GM21576 (cell line): ENCODE measurements around the gene HNRNPAB.
"Not testable (repeated sequence)": the region's sequence is repeated elsewhere in the genome, so short reads cannot be mapped to it uniquely, and the experiment has no call there.

Source experiments
- ATAC-seq: cut with Tn5 transposase; IDR thresholded peaks from one replicate; pipeline ENCODE4 v1.9.1; 2021; ENCODE audit warnings: mild to moderate bottlenecking, moderate library complexity; ENCODE audit not compliant: unreplicated experiment

HNRNPAB gene

GRCh38 chr5:178228609-178229008 lies 24.3 kb downstream of the HNRNPAB start:
- no peak for ATAC-seq

DNA sequence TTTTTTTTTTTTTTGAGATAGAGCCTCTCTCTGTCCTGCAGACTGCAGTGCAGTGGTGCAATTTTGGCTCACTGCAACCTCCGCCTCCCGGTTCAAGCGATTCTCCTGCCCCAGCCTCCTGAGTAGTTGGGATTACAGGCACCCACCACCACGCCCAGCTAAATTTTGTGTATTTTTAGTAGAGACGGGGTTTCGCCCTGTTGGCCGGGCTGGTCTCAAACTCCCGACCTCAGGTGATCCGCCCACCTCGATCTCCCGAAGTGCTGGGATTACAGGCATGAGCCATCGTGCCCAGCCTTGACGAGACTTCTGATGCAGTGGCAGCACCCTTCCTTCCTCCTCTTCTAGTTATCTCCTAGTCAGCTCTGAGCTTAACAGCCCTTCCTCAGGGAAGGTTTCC lies 24.8 kb downstream of the HNRNPAB start:
- ATAC-seq: not testable (repeated sequence)

DNA sequence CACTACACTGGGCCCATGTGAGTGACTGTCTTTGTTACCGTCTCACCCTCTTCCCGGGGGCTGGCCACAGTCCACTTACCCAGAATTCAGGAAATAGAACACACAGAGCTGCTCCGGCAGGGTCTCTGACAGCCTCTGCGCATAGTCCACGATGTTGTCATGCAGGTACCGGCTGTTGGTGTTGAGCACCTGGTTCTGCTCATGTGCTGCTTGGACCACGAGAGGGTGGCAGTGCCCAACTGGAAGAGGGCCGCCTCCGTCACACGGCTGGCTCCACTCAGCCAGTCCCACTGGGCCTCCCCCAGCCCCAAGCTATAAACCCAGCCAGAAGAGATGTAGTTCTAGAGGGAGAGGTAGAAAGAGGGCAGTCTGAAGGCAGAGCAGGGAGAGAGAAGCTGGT lies 25.5 kb downstream of the HNRNPAB start:
- ATAC-seq: no peak

GRCh38 chr5:178230879-178231538 lies 26.7 kb downstream of the HNRNPAB start:
- no peak for ATAC-seq

GRCh38 chr5:178231539-178232123 lies 27.3 kb downstream of the HNRNPAB start:
- ATAC-seq: no peak

GRCh38 chr5:178232124-178232919 lies 28.0 kb downstream of the HNRNPAB start, which contains the start of gene PHYKPL:
Gene PHYKPL (minus strand): TSS chr5:178232802. CDS start chr5:178232550, 252 bp downstream.
- ATAC-seq: peak; percentile 75

DNA sequence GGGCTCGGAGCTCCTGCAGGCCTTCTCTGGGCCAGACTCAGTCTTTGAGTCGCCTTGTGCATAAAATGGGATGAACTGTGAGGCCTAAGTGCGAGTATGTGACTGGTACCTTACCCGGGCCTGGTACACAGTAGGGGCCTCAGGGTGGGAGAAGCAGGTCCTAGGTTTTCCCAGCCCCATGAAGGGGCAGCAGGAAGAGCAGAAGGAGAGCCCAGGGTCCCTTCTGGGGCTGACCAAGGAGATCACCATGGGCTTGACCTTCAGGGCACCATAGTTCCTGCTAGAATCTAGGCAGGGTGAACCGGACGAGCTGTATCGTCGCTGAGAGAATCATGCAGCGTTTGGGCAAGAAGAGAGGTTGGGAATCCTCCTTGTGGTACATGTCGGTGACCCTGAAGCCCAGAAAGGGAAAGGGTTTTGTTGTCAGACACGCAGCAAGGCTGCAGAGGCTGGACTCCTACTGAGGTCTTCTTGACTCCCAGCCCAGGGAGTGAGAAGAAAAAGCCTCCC lies 28.6 kb downstream of the HNRNPAB start:
- no peak for ATAC-seq

- ATAC-seq: no peak
Measured at GRCh38 chr5:178234121-178234749, 29.9 kb downstream of the HNRNPAB start.

DNA sequence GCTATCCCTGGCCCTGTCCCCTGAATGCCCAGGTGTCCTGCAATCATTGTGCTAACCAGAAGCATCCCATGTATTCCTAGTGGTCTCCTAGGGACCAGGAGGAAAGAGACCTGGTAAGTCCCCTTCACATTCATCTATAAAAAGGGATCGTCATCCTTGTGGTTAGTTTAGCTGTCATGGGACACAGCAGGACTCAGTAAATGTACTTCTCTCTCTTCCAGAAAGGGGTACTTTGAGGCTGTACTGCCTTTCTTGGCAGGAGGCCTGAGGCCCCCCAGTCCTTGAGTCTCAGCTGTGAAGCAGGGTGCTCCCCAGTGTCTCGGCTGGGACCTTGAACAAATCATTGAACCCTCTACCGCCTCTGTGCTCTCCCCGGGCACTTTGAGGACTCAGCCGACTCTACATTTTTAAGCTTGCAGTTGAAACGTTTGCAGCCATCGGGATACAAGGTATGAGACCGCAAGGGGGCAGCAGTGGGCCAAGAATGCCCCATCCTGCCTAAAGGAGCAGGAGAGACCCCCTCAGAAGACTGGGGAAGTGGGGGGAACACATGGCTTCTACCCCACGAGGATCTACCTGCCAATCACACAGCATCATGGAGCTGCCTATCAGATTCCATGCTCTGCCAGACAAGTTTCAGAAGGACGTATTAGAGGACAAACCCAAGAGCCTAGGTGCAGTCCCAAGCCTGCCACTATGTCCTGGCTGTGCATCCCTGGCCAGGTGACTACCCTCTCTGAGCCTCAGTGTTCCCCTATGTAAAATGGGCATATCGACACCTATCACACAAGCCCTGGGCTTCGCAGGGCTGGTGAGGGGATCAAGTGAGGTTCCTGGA lies 30.6 kb downstream of the HNRNPAB start:
- no peak for ATAC-seq

GRCh38 chr5:178235588-178235974 lies 31.2 kb downstream of the HNRNPAB start:
- no peak for ATAC-seq

GRCh38 chr5:178236126-178236525 lies 31.8 kb downstream of the HNRNPAB start:
- no peak for ATAC-seq

GRCh38 chr5:178236679-178237078 lies 32.3 kb downstream of the HNRNPAB start:
- no peak for ATAC-seq

GRCh38 chr5:178237431-178238312 lies 33.3 kb downstream of the HNRNPAB start:
- ATAC-seq: no peak

DNA sequence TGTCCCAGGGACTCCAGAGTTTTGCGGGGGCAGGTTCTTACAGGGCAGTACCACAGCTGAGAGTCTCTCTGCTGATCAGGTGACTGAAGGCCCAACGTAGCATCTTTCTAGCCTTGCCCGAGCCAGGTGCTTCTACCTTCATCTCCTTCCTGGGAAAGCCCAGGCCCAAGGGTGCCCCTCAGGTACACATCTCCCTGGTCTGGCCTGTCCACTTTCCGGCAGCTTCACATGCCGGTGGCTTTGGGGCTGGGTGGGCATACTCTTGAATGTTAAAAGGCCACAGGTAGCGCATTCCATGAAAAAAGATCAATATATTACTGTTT lies 33.9 kb downstream of the HNRNPAB start:
- ATAC-seq: no peak

DNA sequence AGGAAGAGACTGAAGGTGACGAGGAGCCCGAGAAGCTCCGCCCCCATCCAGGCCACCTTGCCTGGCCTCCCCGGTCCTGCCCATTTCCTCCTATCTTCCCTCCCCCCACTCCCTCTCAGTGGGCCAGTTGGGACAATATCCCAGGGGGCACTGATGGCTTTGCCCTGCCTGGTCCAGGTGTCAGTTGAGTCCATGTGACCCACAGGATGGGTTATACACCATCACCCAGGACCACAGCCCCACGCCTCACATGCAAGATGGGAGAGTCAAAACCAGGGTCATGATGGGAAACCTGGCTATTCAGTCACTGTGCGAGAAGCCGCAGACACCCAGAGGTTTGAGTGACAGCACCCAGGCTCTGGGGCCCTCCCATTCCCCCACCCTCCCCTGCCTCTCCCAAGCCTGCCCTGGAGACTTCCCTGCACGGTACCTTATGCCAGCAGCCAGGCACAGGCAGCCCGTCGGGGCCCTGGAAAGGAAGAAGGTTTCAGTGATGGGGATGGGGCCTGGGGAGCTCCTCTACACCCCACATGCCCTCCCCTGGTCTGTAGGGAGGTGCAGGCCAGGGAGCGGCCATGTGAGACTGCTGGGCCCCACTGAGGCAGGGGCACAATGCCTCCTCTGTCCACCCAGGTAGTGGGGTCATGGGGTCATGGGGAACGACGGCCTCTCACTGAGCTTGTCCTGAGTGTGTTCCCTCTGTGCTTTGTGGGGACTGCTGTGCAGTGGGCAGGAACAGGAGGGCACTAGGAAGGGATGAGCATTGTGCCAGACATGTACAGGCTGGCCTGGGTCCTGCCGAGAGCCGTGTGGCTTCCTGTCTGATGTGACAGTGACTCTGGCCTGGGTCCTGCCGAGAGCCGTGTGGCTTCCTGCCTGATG lies 34.6 kb downstream of the HNRNPAB start:
- ATAC-seq: no peak

- ATAC-seq: not testable (repeated sequence)
Measured at GRCh38 chr5:178239626-178240301, 35.4 kb downstream of the HNRNPAB start.

- ATAC-seq: no peak
Measured at GRCh38 chr5:178240341-178240741, 36.0 kb downstream of the HNRNPAB start.

GRCh38 chr5:178240766-178241165 lies 36.4 kb downstream of the HNRNPAB start:
- ATAC-seq: no peak
